Ramos (cell line): ENCODE data around the gene TACC2.
"Not testable (repeated sequence)": the region's sequence is repeated elsewhere in the genome, so short reads cannot be mapped to it uniquely, and the experiment has no call there.

Experiments used
- in situ Hi-C: fragments of 300-500 bp; cut with MboI; formaldehyde crosslinking; loops from one replicate; pipeline ENCODE4 v1.14.3; 2022; ENCODE audit warnings: low sequenced_read_pairs; ENCODE audit not compliant: unreplicated experiment

Gene TACC2

GRCh38 chr10:121976607-121977006 lies 12.4 kb upstream of the TACC2 start:
- in situ Hi-C loops: no loop called here

GRCh38 chr10:121978511-121978910 lies 10.5 kb upstream of the TACC2 start:
- in situ Hi-C loops: no loop called here

- in situ Hi-C loops: no loop called here
Observed at GRCh38 chr10:121981346-121981745, 7.6 kb upstream of the TACC2 start.

- in situ Hi-C loops: no loop called here
Observed at GRCh38 chr10:121983852-121984251, 5.1 kb upstream of the TACC2 start.

GRCh38 chr10:121984463-121984862 lies 4.5 kb upstream of the TACC2 start:
- in situ Hi-C loops: no loop called here

- in situ Hi-C loops: no loop called here
Observed at GRCh38 chr10:121990015-121990677, 1.2 kb downstream of the TACC2 start.

GRCh38 chr10:121991727-121992126 lies 2.8 kb downstream of the TACC2 start:
- in situ Hi-C loops: not testable (repeated sequence)

GRCh38 chr10:121994429-121994941 lies 5.5 kb downstream of the TACC2 start:
- in situ Hi-C loops: no loop called here

GRCh38 chr10:121998462-121998861 lies 9.5 kb downstream of the TACC2 start:
- in situ Hi-C loops: no loop called here

- in situ Hi-C loops: no loop called here
Observed at GRCh38 chr10:121999301-121999700, 10.3 kb downstream of the TACC2 start.

- in situ Hi-C loops: no loop called here
Observed at GRCh38 chr10:122001698-122002097, 12.7 kb downstream of the TACC2 start.

- in situ Hi-C loops: no loop called here
Observed at GRCh38 chr10:122007415-122007814, 18.5 kb downstream of the TACC2 start.

GRCh38 chr10:122010405-122011050 lies 21.6 kb downstream of the TACC2 start:
- in situ Hi-C loops: no loop called here

GRCh38 chr10:122012731-122013130 lies 23.8 kb downstream of the TACC2 start:
- in situ Hi-C loops: no loop called here

GRCh38 chr10:122013311-122013780 lies 24.4 kb downstream of the TACC2 start:
- in situ Hi-C loops: no loop called here

GRCh38 chr10:122014652-122015248 lies 25.8 kb downstream of the TACC2 start:
- in situ Hi-C loops: no loop called here

- in situ Hi-C loops: not testable (repeated sequence)
Observed at GRCh38 chr10:122017926-122018325, 29.0 kb downstream of the TACC2 start.

- in situ Hi-C loops: no loop called here
Observed at GRCh38 chr10:122018491-122018890, 29.5 kb downstream of the TACC2 start.

- in situ Hi-C loops: no loop called here
Observed at GRCh38 chr10:122018951-122019413, 30.0 kb downstream of the TACC2 start.

GRCh38 chr10:122019414-122019975 lies 30.5 kb downstream of the TACC2 start:
- in situ Hi-C loops: no loop called here

GRCh38 chr10:122020226-122020625 lies 31.3 kb downstream of the TACC2 start:
- in situ Hi-C loops: no loop called here
